Ectodermal cell (in vitro differentiated cells): ENCODE results near the gene UNKL.

Source experiments
- H3K27ac ChIP-seq: 2 replicates; pipeline ENCODE4 v1.7.0; 2013; ENCODE audit warnings: mild to moderate bottlenecking, low read depth, low read length; ENCODE audit not compliant: insufficient read depth, poor library complexity, severe bottlenecking
- H3K27me3 ChIP-seq: 2 replicates; pipeline ENCODE4 v1.7.0; 2013; ENCODE audit warnings: mild to moderate bottlenecking, low read length; ENCODE audit not compliant: insufficient read depth, control insufficient read depth, poor library complexity, severe bottlenecking
- H3K36me3 ChIP-seq: one replicate; pipeline ENCODE4 v1.7.0; 2013; ENCODE audit warnings: low read length; ENCODE audit not compliant: control insufficient read depth, insufficient read depth
- H3K4me1 ChIP-seq: one replicate; pipeline ENCODE4 v1.7.0; 2013; ENCODE audit warnings: low read length; ENCODE audit not compliant: control insufficient read depth, insufficient read depth
- H3K4me3 ChIP-seq: 2 replicates; pipeline ENCODE4 v1.7.0; 2013; ENCODE audit warnings: low read depth, low read length, control low read depth; ENCODE audit not compliant: insufficient read depth
- H3K9me3 ChIP-seq: 2 replicates; pipeline ENCODE4 v1.7.0; 2013; ENCODE audit warnings: mild to moderate bottlenecking, low read length, moderate library complexity; ENCODE audit not compliant: control insufficient read depth
- WGBS, 2 experiments: methylation state at CpG; one replicate each; pipeline ENCODE4 v1.1.7; 2013; ENCODE audit warnings: missing lambda C conversion rate in 2 of 2; 5-methylcytosine and 5-hydroxymethylcytosine counted together

Gene UNKL

GRCh38 chr16:1346422-1347285 lies 67.8 kb downstream of the UNKL start:
- peaks cover 7% of the 10 kb centered on the region for H3K36me3 ChIP-seq
- 84 to 85% methylated on average over 34 of the region's 34 CpGs for WGBS, 2 experiments

DNA sequence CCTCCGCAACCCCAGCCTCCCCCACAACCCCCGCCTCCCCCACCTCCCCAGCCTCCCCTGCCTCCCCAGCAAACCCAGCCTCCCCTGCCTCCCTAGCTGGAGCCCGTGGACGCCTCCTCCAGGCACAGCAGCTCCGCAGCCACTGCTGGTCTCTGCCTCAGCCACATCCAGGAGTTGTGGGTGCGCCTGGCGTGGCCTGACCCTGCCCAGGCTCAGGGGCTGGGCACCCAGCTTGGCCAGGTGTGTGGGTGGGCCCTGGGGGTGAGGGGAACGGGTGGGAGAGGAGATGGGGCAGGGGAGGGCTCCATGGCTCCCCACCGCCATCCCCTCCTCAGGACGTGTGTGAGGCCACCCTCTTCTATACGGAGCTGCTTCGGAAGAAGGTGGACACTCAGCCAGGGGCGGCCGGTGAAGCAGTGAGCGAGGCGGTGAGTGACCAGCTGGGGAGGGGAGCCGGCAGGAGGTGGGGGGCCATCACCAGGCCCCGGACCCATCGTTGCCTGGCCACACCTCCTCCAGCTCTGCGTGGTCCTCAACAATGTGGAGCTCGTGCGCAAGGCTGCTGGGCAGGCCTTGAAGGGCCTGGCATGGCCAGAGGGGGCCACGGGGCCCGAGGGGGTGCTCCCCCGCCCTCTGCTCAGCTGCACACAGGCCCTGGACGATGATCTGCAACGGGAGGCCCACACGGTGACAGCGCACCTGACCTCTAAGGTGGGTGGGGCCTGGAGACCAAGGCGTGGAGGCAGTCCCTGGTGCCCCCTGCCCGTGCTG lies 68.7 kb downstream of the UNKL start:
- Histone ChIP-seq H3K27ac (no peak overlapping the region), H3K27me3 (peaks cover 38% of the 10 kb centered on the region), H3K4me1 (peaks cover 7% of the 10 kb centered on the region), H3K36me3 (peaks cover 7% of the 10 kb centered on the region), H3K4me3 (no peak overlapping the region), H3K9me3 (no peaks in the 10 kb centered on the region)
- 81 to 85% methylated on average over 29 of the region's 31 CpGs for WGBS, 2 experiments

More at GRCh38 chr16:1346422-1347285, 67.8 kb downstream of the UNKL start:
- Histone ChIP-seq H3K9me3 (no peaks in the 10 kb centered on the region), H3K4me3 (no peak overlapping the region), H3K4me1 (peaks cover 8% of the 10 kb centered on the region), H3K27ac (no peak overlapping the region), H3K27me3 (peaks cover 32% of the 10 kb centered on the region)

- H3K4me1 ChIP-seq, result peaks cover 3% of the 10 kb centered on the region
- H3K27me3 ChIP-seq, result peaks cover 45% of the 10 kb centered on the region
- 72 to 76% methylated on average over 9 to 10 of the region's 11 CpGs for WGBS, 2 experiments
- no peaks in the 10 kb centered on the region for H3K9me3 ChIP-seq
- peaks cover 5% of the 10 kb centered on the region for H3K36me3 ChIP-seq
- no peak overlapping the region for H3K4me3 ChIP-seq
- no peak overlapping the region for H3K27ac ChIP-seq
These were observed 69.4 kb downstream of the UNKL start for GRCh38 chr16:1345087-1345486.

GRCh38 chr16:1344499-1344898 lies 70.0 kb downstream of the UNKL start:
- H3K4me1 ChIP-seq, result peaks cover 3% of the 10 kb centered on the region
- H3K4me3 ChIP-seq, result no peak overlapping the region
- H3K27ac ChIP-seq, result no peak overlapping the region
- H3K36me3 ChIP-seq, result peaks cover 3% of the 10 kb centered on the region
- WGBS, 2 experiments, result 90 to 91% methylated on average over 14 of the region's 14 CpGs
- H3K9me3 ChIP-seq, result no peaks in the 10 kb centered on the region
- H3K27me3 ChIP-seq, result peaks cover 51% of the 10 kb centered on the region

DNA sequence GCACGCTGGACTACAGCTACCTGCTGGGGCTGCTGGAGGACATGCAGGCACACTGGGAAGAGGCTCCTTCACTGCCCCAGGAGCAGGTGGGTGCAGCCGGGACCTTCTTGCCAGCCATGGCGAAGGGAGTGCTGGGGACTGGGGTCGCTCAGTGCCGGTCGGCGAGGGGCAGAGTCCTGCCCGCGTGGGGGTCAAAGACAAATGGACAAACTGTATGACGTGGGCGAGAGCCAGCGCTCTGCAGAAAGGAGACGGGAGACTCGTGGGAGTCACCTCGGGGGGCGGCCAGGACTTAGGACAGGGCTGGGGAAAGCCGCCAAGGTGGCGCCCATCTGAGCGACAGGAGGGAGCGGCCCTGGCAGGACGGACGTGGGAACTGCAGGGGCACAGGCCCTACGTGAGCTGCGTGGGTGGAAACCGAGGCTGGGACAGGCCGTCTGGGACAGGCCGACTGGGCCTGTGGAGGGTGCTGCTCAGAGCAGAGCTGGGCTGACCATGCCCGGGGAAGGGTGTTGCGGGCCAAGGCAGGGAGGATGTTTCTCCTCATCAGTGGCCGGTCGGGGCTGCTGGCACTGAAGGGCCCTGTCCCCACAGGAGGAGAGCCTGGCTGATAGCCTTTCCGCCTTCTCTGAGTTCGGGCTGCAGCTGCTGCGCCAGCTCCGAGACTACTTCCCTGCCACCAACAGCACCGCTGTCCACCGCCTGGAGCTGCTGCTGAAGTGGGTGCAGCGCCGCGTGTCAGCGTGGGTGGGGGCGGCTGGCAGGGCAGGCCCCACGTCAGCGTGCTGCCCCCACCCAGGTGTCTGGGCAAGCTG lies 70.9 kb downstream of the UNKL start:
- Histone ChIP-seq H3K4me3 (peak overlapping the region; percentile 36), H3K4me1 (peaks cover 3% of the 10 kb centered on the region), H3K27ac (no peak overlapping the region), H3K9me3 (no peaks in the 10 kb centered on the region), H3K27me3 (peaks cover 54% of the 10 kb centered on the region), H3K36me3 (peaks cover 3% of the 10 kb centered on the region)
- WGBS, 2 experiments, result 47% methylated on average over 44 of the region's 44 CpGs

DNA sequence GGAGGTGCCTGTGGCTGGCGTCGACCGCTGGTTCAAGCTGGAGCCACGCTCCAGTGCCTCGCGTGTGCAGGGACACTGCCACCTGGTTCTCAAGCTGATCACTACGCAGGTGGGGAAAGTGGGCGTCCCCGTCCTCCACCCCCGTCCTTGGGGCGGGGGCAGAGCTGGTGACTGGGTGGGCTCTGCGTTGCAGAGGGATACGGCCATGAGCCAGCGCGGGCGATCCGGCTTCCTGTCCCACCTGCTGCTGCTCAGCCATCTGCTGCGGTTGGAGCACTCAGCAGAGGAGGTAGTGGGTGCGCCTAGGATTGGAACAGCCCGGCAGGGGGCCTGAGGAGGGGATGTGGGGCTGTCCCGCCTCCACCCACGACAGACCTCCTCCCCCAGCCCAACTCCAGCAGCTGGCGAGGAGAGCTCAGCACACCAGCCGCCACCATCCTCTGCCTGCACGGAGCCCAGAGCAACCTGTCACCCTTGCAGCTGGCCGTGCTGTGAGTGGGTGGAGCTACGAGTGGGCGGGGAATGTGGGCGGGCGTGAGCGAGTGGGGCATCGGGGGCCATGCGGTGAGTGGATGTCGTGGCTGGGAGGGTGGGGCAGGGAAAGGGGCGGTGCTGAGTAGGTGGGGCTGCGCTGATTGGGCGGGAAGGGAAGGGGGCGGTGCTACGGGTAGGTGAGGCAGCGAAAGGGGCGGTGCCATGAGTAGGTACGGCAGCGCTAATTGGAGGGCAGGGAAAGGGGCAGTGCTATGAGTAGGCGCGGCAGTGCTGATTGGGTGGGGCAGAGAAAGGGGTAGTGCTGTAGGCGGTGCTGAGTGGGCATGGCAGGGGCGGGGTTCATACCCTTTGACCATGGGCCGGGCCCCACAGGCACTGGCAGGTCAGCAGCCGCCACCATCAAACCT lies 71.7 kb downstream of the UNKL start:
- Histone ChIP-seq H3K4me1 (peaks cover 5% of the 10 kb centered on the region), H3K27me3 (peaks cover 57% of the 10 kb centered on the region), H3K4me3 (peak overlapping the region; percentile 36), H3K36me3 (peaks cover under 1% of the 10 kb centered on the region), H3K9me3 (no peaks in the 10 kb centered on the region), H3K27ac (no peak overlapping the region)
- 9% methylated on average over 49 of the region's 49 CpGs for WGBS, 2 experiments

DNA sequence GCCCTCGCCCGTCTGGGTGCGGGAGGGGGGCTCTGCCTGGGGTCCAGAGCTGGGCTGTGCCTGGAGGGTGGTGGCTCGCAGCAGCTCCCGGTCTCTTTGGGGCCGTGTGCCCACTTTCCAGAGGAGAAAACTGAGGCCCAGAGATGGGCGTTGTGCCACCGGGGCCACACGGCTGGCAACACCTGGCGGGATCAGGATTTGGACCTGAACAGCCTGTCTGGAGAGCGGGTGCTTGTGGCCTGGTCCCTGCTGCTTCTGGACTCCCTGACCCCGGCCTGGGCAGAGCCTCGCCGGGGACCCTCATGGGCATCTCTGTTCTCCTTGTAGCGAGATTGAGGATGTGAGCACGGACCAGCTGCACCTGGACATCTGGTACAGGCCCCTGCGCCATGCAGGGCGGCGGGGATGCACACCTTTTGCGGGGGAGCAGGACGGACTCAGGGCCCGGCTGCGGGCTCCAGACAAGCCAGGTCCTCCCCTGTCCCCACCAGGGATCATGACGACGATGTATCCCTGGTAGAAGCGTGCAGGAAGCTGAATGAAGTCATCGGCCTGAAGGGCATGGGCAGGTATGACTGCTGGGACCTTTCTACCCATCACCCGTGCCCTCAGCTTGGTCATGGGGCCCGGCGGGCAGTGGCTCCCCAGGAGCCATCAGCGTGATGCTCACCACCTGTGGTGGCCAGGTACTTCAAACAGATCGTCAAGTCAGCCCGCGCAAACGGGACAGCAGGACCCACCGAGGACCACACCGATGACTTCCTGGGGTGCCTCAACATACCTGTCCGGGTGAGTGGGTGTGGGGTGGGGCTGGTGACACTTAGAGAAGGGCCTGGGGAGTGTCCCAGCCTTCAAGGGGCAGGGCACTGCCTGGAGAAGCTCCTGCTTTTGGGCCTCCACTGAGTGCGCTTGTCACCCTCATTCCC lies 72.7 kb downstream of the UNKL start:
- peaks cover 65% of the 10 kb centered on the region for H3K27me3 ChIP-seq
- H3K9me3 ChIP-seq, result no peaks in the 10 kb centered on the region
- H3K4me3 ChIP-seq, result no peak overlapping the region
- H3K36me3 ChIP-seq, result no peaks in the 10 kb centered on the region
- WGBS, 2 experiments, result 87 to 88% methylated on average over 39 of the region's 39 CpGs
- peaks cover 10% of the 10 kb centered on the region for H3K4me1 ChIP-seq
- H3K27ac ChIP-seq, result no peak overlapping the region

DNA sequence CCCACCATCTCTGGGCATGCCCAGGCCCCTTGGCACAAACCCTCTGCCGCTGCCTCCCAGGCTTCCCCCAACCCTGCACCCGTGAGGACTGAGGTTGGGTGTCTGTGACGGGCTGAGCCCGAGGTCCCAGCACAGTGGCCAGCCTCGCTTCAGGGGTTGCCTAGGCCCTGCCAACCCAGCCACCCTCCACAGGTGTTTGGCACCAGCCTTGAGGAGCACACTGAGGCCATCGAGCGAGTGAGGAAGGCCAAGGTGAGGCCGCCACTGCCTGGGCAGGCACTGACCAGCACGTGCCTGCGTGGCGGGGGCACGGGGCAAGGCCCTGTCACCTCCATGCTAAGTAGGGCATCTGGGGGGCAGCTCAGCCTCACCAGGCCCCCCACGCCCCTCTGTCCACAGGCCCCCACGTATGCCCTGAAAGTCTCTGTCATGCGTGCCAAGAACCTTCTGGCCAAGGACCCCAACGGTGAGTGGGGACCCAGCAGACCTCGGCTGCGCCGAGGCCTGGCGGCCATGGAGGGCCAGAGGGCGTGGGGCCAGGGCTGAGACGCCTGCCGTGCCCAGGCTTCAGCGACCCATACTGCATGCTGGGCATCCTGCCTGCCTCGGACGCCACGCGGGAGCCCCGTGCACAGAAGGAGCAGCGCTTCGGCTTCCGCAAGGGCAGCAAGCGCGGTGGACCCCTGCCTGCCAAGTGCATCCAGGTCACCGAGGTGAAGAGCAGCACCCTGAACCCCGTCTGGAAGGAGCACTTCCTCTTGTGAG lies 73.6 kb downstream of the UNKL start:
- Histone ChIP-seq H3K27me3 (peaks cover 74% of the 10 kb centered on the region), H3K36me3 (no peaks in the 10 kb centered on the region), H3K4me3 (no peak overlapping the region), H3K4me1 (peaks cover 17% of the 10 kb centered on the region), H3K27ac (no peak overlapping the region), H3K9me3 (no peaks in the 10 kb centered on the region)
- WGBS, 2 experiments, result 89% methylated on average over 36 of the region's 36 CpGs
